ENCODE measurements around the gene OR8G1.

- TF ChIP-seq EZH2phosphoT487 (IDR thresholded peaks at IDR 0.05; ENCODE audit: borderline replicate concordance, low read depth, low read length), result no peak
- TF ChIP-seq, protein P1, sequence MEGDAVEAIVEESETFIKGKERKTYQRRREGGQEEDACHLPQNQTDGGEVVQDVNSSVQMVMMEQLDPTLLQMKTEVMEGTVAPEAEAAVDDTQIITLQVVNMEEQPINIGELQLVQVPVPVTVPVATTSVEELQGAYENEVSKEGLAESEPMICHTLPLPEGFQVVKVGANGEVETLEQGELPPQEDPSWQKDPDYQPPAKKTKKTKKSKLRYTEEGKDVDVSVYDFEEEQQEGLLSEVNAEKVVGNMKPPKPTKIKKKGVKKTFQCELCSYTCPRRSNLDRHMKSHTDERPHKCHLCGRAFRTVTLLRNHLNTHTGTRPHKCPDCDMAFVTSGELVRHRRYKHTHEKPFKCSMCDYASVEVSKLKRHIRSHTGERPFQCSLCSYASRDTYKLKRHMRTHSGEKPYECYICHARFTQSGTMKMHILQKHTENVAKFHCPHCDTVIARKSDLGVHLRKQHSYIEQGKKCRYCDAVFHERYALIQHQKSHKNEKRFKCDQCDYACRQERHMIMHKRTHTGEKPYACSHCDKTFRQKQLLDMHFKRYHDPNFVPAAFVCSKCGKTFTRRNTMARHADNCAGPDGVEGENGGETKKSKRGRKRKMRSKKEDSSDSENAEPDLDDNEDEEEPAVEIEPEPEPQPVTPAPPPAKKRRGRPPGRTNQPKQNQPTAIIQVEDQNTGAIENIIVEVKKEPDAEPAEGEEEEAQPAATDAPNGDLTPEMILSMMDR (conservative IDR thresholded peaks at IDR 0.05; ENCODE audit: low read length), result no peak
Measured at GRCh38 chr11:124198897-124199296, 42.0 kb upstream of the OR8G1 start.
